ENCODE results near the gene HAO1. TPM values are rescaled to one million over a fixed set of nuclear protein-coding genes. Genes with fewer than 3 reads are reported as not detected.

HAO1 gene
- total RNA-seq, 1 donor from 2014 or later: not detected

DNA sequence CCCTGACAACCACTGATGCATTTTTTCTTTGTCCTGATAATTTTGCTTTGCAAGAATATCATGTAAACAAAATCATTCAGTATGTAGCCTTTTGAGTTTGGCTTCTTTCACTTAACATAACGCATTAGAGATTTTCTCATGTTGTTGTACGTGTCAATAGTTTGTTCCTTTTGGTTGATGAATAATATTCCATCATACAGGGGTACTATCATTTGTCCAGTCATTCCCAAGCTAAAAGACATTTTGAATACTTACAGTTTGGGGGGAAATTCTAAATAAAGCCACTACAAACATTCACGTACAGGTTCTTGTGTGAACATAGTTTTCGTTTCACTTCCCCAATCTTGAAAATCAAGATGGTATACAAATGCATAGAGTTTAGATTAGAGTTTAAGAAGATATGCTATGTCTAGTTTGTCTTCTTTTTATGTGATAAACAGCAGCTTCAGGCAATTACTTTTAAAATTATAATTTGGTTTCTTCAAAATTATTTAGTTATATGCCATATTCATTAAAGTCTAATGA is 5.2 kb downstream of the HAO1 start:
- intact Hi-C loops (cut with DNase I): loop anchor here (5.0 kb wide), 1 partner anchor 787 kb away; no protein-coding TSS in a partner anchor

DNA sequence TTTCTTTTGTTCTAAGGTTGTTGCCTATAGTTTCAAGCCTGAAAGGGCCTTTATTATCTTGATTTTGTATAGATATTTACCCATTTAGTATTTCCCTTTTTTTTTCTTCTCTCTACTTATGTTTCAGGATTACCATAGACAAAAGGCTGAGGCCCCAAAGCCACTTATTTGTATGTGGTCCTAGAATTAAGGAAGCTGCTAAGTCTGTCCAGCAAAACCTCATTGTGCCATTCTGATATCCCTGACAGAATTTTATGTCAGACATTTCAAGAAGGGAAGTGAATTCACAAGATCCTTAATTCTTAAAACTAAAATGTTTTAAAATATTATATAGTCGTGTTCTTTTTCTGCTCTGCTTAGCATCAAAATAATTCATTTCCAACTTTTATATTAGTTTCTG is 6.9 kb downstream of the HAO1 start:
- intact Hi-C loops (cut with DNase I): no loop called here
- no peak for DNase-seq (ENCODE audit: low spot score)

More for the DNA sequence above, 5.2 kb downstream of the HAO1 start:
- no peak for DNase-seq (ENCODE audit: low spot score)

- no peak for DNase-seq (ENCODE audit: low spot score)
- intact Hi-C loops (cut with DNase I): no loop called here
Measured at GRCh38 chr20:7930343-7930742, 9.9 kb downstream of the HAO1 start.

GRCh38 chr20:7926767-7927166 is 13.5 kb downstream of the HAO1 start:
- intact Hi-C loops (cut with DNase I): no loop called here
- no peak for DNase-seq (ENCODE audit: low spot score)

- DNase-seq (ENCODE audit: low spot score): no peak
- intact Hi-C loops (cut with DNase I): no loop called here
Measured at GRCh38 chr20:7926323-7926722, 13.9 kb downstream of the HAO1 start.

- no peak for DNase-seq (ENCODE audit: low spot score)
- intact Hi-C loops (cut with DNase I): no loop called here
Measured at GRCh38 chr20:7924692-7925091, 15.6 kb downstream of the HAO1 start.

- no peak for DNase-seq (ENCODE audit: low spot score)
- intact Hi-C loops (cut with DNase I): no loop called here
Measured at GRCh38 chr20:7916648-7917047, 23.6 kb downstream of the HAO1 start.

GRCh38 chr20:7912551-7912950 is 27.7 kb downstream of the HAO1 start:
- DNase-seq (ENCODE audit: low spot score): no peak
- intact Hi-C loops (cut with DNase I): no loop called here

DNA sequence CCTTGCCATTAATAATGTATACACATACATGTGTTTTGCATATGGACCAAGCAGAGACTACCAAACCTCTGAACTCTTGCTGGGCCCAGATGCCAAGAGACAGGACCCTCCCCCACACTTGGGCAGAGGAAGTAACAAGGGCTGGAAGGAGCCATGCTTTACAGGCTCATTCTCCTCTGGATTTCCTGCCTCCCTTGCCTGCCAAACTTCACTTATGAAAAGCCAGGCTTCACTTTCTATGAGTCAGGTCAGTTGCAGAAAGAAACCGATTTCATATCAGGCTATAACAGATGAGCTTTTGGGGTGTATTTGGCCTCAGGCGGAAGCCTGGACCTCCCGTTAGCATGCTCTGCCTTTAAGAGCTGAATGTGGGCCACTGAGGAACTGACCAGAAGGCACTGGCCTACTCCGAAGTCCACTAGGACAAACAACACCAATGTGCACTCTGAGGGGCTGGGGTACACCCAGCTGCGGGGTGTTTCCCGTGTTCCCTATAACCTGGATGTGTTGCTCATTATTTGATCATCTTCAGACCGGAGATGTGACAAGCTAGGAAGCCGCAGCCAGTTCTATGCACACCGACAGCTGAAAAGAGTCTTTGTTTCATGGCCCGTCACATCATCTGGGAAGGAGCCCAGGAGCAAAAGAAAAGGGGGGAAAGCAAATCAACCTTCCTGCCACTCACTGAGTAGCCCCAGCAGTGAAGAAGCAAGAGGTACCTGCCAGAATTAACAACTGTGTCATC is 28.5 kb downstream of the HAO1 start:
- no peak for DNase-seq (ENCODE audit: low spot score)
- intact Hi-C loops (cut with DNase I): no loop called here

- no peak for DNase-seq (ENCODE audit: low spot score)
- intact Hi-C loops (cut with DNase I): no loop called here
Measured at GRCh38 chr20:7908905-7909304, 31.4 kb downstream of the HAO1 start.

DNA sequence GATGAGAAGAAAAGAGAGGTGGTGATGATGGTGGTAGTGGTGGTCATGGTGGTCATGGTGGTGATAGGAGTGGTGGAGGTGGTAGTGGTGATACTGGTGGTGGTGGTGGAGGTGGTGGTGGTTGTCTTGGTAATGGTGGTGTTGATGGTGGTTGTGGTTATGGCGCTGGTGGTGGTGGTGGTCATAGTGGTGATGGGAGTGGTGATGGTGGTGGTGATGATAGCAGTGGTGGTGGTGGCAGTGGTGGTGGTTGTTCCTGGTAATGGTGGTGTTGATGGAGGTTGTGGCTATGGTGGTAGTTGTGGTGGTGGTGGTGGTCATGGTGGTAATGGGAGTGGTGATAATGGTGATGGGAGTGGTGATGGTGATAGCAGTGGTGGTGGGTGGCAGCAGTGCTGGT is 36.8 kb downstream of the HAO1 start:
- intact Hi-C loops (cut with DNase I): no loop called here
- no peak for DNase-seq (ENCODE audit: low spot score)

- DNase-seq (ENCODE audit: low spot score): no peak
- intact Hi-C loops (cut with DNase I): no loop called here
Measured at GRCh38 chr20:7902879-7903278, 37.4 kb downstream of the HAO1 start.

- intact Hi-C loops (cut with DNase I): no loop called here
Measured at GRCh38 chr20:7897781-7898364, 42.4 kb downstream of the HAO1 start.

GRCh38 chr20:7893014-7893730 is 47.1 kb downstream of the HAO1 start:
- DNase-seq (ENCODE audit: low spot score): no peak
- intact Hi-C loops (cut with DNase I): no loop called here

More at GRCh38 chr20:7897781-7898364, 42.4 kb downstream of the HAO1 start:
- DNase-seq (ENCODE audit: low spot score): no peak

DNA sequence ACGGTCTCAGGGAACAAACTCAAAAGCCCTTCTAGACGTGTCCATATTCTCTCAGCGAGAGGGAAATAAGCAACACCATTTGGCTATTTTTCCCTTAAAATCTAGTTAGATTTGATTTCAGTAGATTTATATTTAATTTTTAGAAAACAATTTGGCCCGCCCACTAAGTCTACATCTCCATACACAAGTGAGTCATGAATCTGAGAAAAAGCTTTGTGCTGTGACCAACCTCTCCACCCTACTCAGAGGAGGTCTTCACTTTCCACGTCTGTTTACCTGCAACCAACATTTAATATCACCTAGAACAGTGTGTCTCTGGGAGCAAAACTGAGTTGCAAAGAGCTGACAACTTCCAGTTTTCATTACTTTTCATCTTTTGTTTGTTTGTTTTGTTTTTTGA is 48.6 kb downstream of the HAO1 start:
- DNase-seq (ENCODE audit: low spot score): no peak
- intact Hi-C loops (cut with DNase I): no loop called here

- intact Hi-C loops (cut with DNase I): no loop called here
- no peak for DNase-seq (ENCODE audit: low spot score)
Measured at GRCh38 chr20:7889736-7890135, 50.5 kb downstream of the HAO1 start.

DNA sequence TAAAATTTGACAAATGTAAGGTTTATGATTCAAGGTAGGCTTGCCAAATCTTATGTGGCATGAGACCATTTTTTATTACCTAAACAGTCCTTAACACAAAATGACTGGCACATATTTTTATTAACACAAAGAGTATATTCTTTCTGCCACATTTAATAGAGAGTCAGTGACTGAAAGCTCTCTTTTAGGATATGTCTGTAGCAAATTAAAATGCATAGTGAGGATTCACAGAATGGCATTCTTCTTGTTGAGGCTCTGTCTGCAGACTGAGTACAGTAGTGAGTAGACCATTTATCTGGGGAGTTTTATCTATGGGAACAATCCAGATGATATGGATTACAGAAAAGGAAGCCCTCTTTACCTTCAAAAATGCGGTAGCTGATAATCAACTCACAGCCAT is 56.5 kb downstream of the HAO1 start:
- intact Hi-C loops (cut with DNase I): no loop called here
- DNase-seq (ENCODE audit: low spot score): no peak

DNA sequence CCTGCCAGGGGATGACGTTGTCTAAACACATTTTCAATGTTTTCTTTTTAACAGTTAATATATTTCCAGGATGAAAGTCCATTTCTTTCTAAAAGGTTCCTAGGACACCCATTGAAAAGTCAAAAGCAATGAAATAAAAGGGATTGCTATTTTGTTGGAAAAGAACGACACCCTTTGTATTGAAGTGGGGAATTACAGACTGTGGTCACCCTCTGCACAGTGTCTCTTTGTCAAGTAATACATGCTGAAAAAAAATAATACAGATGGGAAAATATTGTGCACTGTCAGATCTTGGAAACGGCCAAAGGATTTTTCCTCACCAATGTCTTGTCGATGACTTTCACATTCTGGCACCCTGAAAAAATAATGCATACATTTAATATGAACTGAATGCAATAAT is 56.9 kb downstream of the HAO1 start:
- intact Hi-C loops (cut with DNase I): no loop called here
- DNase-seq (ENCODE audit: low spot score): no peak

DNA sequence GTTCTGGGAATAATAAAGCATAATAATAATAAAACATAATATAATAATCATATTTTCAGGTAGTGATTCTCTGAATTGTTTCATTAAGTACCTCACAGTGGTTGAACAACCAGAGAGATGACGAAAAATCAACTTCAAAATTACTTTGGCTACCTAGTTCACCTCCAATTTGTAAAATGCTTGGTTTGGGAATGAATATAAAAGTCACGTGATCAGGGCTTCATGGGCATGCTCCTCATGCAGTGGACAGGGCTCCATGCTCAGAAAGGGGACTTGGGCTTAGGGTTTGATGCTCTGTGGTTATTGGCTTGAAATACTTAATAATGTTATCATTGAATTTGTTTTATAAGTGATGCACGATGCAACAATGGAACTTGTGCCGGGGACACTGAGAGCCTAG is 58.2 kb downstream of the HAO1 start:
- intact Hi-C loops (cut with DNase I): no loop called here
- DNase-seq (ENCODE audit: low spot score): no peak

DNA sequence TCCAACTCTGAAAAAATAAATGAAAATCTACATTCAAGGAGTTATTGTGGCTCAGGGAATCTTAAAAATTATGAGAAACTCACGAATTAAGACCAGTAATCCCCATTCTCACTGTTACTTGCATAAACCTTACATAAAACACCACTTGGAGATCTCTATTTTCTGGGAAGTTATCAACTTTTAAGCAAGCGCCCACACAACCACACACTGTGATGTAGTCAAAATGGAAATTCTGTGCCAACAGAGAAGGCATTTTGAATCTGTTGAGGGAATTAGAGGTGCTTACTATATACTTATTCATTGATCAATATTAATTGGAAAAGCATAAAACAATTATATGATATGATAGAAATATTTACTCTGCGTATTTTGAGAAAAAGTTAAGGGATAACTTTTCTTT is 58.7 kb downstream of the HAO1 start:
- no peak for DNase-seq (ENCODE audit: low spot score)
- intact Hi-C loops (cut with DNase I): no loop called here

DNA sequence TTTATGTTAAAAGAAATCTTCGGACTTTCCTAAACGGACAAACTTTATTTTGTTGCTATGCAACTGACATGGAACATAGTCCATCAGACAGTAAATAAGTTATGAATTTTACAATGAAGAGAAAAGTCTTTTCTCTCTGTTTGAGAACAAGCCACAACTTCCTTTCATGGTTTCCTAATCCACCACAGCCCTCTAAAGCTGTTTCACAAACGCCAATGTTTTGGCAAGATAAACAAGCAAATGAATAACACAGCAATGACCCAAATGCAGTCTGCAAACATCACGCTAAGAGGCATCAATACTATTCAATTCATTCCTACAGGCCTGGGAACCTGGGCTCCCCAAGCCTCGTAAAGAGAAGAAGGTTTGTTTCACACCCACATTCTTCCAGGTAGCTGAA is 60.4 kb downstream of the HAO1 start:
- DNase-seq (ENCODE audit: low spot score): no peak
- intact Hi-C loops (cut with DNase I): no loop called here
